ENCODE measurements around the gene ZSWIM6. TPM values are rescaled to one million over a fixed set of nuclear protein-coding genes. Genes with fewer than 3 reads are reported as not detected.

The ZSWIM6 gene
- total RNA-seq, 2 donors from 2014 or later, result 22.5 to 27.1 TPM

DNA sequence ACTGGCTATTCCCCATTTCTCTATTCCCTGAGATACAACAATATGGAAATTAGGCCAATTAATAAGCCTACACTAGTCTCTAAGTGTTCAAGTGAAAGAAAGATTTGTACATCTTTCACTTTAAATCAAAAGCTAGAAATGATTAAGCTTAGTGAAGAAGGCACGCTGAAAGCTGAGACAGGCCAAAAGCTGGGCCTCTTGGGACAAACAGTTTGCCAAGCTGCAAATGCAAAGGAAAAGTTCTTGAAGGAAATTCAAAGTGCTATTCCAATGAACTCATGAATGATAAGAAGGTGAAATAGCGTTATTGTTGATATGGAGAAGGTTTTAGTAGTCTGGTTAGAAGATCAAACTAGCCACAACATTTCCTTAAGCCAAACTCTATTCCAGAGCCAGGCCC, 256.2 kb downstream of the ZSWIM6 start:
- no peak for ATAC-seq
- intact Hi-C loops (cut with DNase I, micrococcal nuclease), result no loop called here
- DNase-seq, result no peak

DNA sequence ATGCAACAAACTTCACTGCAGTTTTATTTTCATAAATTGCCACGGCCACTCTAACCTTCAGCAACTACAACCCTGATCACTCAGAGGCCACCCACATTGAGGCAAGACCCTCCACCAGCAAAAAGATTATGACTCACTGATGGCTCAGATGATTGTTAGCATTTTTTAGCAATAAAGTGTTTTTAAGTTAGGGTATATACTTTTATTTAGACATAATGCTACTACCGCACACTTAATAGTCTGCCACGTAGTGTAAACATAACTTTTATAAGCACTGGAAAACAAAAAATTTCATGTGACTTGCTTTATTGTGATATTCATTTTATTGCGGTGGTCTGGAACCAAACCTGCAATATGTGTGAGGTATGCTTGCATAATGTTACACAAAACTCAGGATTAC, 257.9 kb downstream of the ZSWIM6 start:
- DNase-seq (no peak), ATAC-seq (no peak)
- intact Hi-C loops (cut with DNase I, micrococcal nuclease), result no loop called here

DNA sequence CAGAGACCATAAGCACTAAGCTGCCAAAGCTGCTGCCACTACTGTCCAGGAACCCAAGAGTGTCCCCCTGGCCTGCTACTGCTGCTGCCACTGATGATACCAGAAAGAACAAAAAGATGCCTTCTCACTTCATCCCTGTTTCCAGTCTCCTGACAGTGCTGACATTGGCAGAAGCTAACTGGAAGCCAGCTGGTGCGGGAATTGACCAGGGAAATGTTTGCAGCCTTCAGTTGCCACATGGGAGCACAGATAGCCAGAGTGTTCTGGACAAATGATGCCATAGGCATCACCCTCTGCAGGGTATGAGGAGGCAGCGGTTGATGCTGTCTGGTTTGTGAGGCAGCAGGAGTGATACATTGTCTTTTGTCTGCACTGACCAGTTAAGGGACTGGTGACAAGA, 258.4 kb downstream of the ZSWIM6 start:
- DNase-seq, result no peak
- no peak for ATAC-seq
- intact Hi-C loops (cut with DNase I, micrococcal nuclease), result no loop called here

DNA sequence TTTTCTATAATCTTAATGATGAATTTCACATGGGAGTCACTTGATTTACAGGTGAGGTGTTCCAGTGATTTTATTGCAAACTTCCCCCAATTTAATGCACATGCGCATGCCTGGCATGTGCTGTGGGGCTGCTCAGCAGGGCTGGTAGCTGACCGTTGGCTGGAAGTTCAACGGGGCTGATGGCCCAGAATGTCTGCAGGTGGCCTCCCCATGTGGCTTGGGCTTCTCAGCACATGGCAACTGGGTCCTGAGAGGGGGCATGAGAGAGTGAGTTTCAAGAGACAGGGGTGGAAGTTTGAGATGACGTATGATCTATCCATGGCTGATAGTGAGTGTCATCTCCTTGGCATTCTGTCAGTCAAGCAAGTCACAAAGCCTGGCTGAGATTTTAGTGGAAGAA, 259.8 kb downstream of the ZSWIM6 start:
- ATAC-seq (no peak), DNase-seq (no peak)
- intact Hi-C loops (cut with DNase I, micrococcal nuclease), result no loop called here

DNA sequence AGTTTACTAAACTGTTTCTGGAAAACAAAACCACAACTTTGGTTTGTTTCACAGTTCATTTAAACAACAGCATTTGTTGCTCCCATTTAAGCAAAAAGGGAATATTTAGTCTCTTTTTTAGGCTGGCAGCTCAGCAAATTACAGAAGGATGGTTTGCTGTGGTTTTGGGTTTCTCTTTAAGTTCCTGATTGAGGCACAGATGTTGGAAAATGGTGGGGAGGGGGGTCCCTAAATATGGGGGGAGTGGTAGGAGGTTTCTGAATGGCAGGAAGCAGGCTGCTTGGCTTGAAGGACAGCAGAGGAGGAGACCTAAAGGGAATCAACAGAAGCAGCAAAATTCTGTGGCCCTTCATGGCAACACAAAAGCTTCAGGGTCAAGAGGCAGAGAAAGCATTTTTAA, 263.4 kb downstream of the ZSWIM6 start:
- ATAC-seq, result no peak
- intact Hi-C loops (cut with DNase I, micrococcal nuclease), result no loop called here
- no peak for DNase-seq

Other genes with a start within 250 kb of the ZSWIM6 start
- 100 to 1,000 TPM; 110 to 115 TPM for gene SMIM15, start 169.8 kb upstream of the ZSWIM6 start, total RNA-seq